ENCODE data around the gene PDCD6IP.
"Not testable (repeated sequence)": the region's sequence is repeated elsewhere in the genome, so short reads cannot be mapped to it uniquely, and the experiment has no call there.

Gene PDCD6IP

DNA sequence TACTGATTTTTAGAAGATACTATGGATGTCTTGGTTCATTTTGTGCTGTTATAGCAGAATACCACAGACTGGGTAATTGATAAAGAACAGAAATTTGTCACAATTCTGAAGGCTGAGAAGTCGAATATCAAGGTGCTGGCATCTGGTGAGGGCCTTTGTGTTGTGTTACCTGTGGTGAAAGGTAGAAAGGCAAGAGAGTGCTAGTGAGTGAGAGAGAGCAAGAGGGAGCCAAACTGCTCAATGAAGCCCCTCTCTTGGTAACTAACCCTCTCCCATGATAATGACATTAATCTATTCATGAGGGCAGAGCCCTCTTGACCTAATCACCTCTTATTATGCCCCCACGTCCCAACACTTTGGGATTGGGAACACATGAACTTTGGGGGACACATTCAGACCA lies 31.3 kb downstream of the PDCD6IP start:
- FAIRE-seq, result no peak
- DNase-seq (ENCODE audit: insufficient read length), result no peak
- TF ChIP-seq POLR2AphosphoS5 (IDR thresholded peaks at IDR 0.05; ENCODE audit: low read depth, low read length) (no peak), TAF1 (IDR thresholded peaks at IDR 0.05; ENCODE audit: borderline replicate concordance, low read depth, low read length) (no peak), POLR2A (IDR thresholded peaks at IDR 0.05; ENCODE audit: low read depth, low read length) (no peak)

DNA sequence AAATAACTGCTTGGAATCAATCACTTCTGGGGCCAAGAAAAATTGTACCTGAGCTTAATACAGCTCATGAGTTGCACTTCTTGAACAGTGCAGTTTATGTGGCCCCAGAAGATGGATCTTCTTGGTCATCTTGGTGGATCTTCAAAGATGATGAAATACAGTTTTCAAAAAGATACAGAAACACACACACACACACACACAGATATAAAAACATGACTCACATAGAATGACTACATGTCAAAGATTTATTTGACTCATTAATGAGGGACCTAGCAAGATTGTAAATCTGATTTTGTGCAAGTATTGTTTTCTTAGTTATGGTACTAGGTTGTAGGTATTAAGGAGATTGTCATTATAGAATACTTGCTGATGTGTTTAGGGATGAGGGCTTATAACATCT lies 32.6 kb downstream of the PDCD6IP start:
- no peak for FAIRE-seq
- no peak for DNase-seq (ENCODE audit: insufficient read length)
- TF ChIP-seq POLR2AphosphoS5 (IDR thresholded peaks at IDR 0.05; ENCODE audit: low read depth, low read length) (no peak), TAF1 (IDR thresholded peaks at IDR 0.05; ENCODE audit: borderline replicate concordance, low read depth, low read length) (no peak)

DNA sequence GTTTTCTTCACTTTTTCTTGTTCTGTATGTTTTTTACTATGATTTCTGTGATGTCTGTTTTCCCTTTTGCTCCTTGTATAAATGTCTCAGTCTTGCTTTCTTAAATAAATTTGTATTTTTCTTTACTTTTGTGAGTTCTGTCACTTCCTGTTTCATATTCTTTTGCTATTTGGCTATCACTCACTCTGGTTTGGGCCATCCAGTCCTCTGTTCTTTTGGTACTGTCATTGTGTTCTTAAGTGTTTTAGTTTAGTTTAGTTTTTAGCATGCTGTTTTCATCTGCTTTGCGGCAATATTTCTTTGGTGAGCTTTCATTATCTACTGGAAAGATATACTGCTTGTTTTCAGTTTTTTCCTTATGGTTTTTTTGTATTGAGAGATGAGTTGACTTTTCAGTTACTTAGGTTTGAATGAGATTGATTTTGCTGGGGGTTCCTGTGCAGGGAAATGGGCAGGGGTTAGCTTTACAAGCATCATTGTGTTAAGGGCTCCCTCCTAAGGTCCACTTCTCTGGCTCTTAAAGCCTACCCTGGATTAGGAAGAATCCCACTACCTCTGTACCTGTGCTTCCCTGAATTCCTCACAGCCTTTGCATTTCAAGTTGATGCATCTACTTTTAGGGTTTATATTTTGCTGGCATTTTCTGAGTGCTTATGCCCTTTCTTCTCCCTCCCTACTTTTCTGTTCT lies 35.1 kb downstream of the PDCD6IP start:
- DNase-seq (ENCODE audit: insufficient read length) (no peak), FAIRE-seq (no peak)

DNA sequence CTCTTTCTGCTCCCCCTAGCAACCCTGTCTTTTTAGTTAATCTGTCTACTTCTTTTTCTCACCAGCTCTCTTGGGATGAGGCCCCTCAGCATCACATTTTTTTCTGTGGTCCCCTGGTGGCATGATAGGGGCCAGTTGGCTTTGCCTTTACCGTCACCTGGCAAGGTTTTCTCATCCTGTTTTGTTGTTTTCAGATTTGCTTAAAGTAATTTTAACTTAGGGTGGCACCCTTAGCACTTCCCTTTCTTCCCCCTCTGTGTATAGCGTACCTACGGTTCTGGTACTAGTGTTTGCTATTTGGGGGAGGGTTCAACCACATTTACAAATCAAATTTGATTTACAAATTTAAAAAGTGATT lies 35.6 kb downstream of the PDCD6IP start:
- peak; percentile 66 for FAIRE-seq
- DNase-seq (ENCODE audit: insufficient read length), result no peak

More for the DNA sequence above, 35.1 kb downstream of the PDCD6IP start:
- TF ChIP-seq TAF1 (IDR thresholded peaks at IDR 0.05; ENCODE audit: borderline replicate concordance, low read depth, low read length) (no peak), POLR2AphosphoS5 (IDR thresholded peaks at IDR 0.05; ENCODE audit: low read depth, low read length) (no peak), POLR2A (IDR thresholded peaks at IDR 0.05; ENCODE audit: low read depth, low read length) (no peak)

DNA sequence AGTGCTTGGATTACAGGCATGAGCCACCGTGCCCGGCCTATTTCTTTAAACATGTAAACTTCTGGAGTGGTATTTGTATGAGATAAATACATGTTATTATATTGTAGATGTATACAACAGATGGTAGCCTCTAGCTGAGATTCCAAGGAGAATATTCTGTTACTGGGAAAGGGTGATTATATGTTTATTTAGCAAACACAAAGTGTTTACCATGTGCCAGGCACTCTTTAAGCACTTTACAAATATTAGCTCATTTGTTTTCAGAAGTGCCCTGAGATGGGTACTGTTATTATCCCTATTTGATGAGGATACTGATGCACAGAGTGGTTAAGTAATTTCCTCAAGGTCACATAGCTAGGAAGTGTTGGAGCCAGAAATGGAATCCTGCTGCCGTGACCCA lies 38.8 kb downstream of the PDCD6IP start:
- FAIRE-seq; DNase-seq (ENCODE audit: insufficient read length): not testable (repeated sequence)

More for the DNA sequence above, 35.6 kb downstream of the PDCD6IP start:
- TF ChIP-seq POLR2A (IDR thresholded peaks at IDR 0.05; ENCODE audit: low read depth, low read length) (no peak), POLR2AphosphoS5 (IDR thresholded peaks at IDR 0.05; ENCODE audit: low read depth, low read length) (no peak), TAF1 (IDR thresholded peaks at IDR 0.05; ENCODE audit: borderline replicate concordance, low read depth, low read length) (no peak)

DNA sequence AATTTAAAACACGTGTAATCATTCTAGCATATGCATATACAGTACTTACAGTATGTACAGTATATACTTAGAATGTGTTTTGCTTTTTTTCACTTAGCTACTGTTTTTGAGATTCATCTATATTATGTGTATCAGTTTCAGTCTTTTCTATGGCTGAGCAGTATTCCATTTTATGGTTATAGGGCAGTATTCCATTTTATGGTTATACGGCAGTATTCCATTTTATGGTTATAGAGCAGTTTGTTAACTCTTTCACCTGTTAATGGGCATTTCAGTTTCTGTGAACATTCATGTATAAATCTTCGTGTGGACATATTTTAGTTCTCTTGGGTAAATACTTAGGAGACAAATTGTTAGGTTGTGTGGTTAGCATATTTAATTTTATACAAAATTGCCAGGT lies 40.9 kb downstream of the PDCD6IP start:
- DNase-seq (ENCODE audit: insufficient read length) (no peak), FAIRE-seq (no peak)
- TF ChIP-seq POLR2AphosphoS5 (IDR thresholded peaks at IDR 0.05; ENCODE audit: low read depth, low read length) (no peak), TAF1 (IDR thresholded peaks at IDR 0.05; ENCODE audit: borderline replicate concordance, low read depth, low read length) (no peak), POLR2A (IDR thresholded peaks at IDR 0.05; ENCODE audit: low read depth, low read length) (no peak)

DNA sequence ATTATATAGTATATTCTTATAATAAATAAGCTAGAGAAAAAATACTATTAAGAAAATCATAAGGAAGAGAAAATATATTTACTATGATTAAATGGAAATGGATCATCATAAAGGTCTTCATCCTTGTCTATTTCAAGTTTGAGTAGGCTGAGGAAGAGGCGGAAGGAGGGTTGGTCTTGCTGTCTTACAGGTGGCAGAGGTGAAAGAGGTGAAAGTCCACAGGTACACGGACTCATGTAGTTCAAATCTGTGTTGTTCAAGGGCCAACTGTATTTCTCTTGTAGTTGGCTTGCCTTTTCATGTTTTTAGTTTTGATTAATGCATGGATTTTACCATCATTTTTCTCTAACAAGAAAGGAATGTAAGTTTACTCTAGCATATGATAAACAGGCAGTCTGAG lies 41.7 kb downstream of the PDCD6IP start:
- FAIRE-seq (no peak), DNase-seq (ENCODE audit: insufficient read length) (no peak)
- TF ChIP-seq POLR2AphosphoS5 (IDR thresholded peaks at IDR 0.05; ENCODE audit: low read depth, low read length) (no peak), TAF1 (IDR thresholded peaks at IDR 0.05; ENCODE audit: borderline replicate concordance, low read depth, low read length) (no peak), POLR2A (IDR thresholded peaks at IDR 0.05; ENCODE audit: low read depth, low read length) (no peak)

DNA sequence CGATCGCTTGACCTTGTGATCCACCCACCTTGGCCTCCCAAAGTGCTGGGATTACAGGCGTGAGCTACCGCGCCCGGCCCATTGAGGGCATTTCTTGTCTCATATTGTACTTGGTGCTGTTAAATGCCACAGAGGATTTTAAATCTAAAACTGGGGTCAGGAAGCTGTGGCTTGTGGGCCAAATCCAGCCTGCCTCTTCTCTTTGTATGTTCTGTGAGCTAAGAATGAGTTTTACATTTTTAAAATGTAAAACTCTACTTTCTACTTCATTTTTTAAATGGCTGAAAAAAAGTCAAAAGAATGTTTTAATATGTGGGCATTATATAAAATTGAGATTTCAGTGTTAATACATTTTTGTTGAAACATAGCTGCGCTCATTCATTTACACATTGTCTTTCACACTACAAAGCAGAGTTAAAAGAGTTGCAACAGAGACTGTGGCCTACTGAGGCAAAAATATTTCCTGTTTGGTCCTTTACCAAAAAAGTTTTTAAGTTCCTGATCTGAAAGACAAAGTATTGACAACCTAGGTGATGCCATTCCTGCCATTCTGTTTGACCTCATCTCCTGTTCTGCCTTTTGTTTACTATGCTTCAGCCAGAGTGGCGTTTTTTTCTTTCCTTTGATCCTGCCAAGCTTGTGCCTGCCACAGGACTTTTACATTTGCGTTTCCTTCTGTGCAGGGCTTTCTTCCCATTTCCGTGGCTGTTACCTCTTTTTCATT lies 50.4 kb downstream of the PDCD6IP start:
- TF ChIP-seq TAF1 (IDR thresholded peaks at IDR 0.05; ENCODE audit: borderline replicate concordance, low read depth, low read length) (no peak), POLR2AphosphoS5 (IDR thresholded peaks at IDR 0.05; ENCODE audit: low read depth, low read length) (no peak), POLR2A (IDR thresholded peaks at IDR 0.05; ENCODE audit: low read depth, low read length) (no peak)
- FAIRE-seq, result no peak

DNA sequence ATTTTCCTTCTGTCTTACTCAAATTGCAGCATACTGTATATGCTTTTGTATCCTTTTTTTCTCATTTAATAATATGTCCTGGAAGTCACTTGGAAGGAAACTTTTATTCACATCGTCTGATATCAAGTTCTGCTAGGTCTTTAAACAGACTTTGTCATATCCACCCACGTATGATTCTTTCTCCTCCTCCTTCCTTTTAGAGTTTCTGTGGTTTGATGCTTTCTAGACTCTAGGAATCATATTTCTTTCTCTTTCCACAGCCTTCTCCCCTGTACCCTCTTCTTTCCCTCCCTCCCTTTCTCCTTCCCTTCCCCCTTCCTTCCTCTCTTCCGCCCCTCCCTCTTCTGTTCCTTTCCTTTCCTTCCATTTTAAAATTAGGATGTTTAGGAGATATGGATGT lies 52.2 kb downstream of the PDCD6IP start:
- not testable (repeated sequence) for FAIRE-seq; DNase-seq (ENCODE audit: insufficient read length)

More for the DNA sequence above, 50.4 kb downstream of the PDCD6IP start:
- DNase-seq (ENCODE audit: insufficient read length), result no peak

DNA sequence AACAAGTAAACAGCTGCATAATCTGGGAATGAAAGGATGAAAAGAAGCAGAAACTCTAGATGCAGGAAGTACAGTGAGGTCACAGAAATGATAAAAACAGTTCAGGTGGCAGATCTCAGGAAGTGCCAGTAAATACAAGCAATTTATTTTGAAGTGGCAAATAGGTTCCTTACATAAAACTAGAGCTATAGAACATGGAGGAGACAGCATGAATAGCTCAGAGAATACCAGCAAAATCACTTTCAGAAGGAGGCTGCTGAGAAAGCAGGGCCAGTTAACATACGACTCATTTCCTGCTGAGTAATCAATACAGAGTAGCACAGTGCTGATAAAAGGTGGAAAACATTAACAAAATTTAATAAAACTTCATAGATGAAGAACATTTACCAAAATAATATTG lies 57.0 kb downstream of the PDCD6IP start:
- FAIRE-seq; DNase-seq (ENCODE audit: insufficient read length): not testable (repeated sequence)

DNA sequence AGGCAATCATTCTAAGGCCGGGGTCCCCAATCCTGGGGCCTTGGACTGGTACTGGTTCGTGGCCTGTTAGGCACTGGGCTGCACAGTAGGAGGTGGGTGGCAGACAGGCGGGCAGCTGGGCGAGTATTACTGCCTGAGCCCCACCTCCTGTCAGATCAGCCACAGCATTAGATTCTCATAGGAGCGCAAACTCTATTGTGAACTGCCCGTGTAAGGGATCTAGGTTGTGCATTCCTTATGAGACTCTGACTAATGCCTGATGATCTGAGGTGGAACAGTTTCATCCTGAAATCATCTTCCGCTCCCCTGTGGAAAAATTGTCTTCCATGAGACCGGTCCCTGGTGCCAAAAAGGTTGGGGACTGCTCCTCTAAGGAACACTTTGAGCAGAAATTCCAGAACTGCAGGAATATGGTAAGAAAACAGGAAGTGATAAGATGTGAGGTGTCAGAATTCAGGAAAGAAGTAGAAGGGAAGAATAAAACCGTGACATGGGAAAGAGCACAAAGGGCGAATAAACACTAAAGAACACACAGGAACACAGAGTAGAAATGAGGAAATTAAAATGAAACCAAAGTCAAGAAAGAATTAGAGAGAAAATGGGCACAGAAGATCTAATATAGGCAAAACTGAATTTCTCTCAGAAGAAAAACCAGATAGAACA lies 57.6 kb downstream of the PDCD6IP start:
- DNase-seq (ENCODE audit: insufficient read length), result no peak
- no peak for TF ChIP-seq POLR2A (IDR thresholded peaks at IDR 0.05; ENCODE audit: low read depth, low read length)
- no peak for TF ChIP-seq POLR2AphosphoS5 (IDR thresholded peaks at IDR 0.05; ENCODE audit: low read depth, low read length)
- no peak for TF ChIP-seq TAF1 (IDR thresholded peaks at IDR 0.05; ENCODE audit: borderline replicate concordance, low read depth, low read length)
- no peak for FAIRE-seq

DNA sequence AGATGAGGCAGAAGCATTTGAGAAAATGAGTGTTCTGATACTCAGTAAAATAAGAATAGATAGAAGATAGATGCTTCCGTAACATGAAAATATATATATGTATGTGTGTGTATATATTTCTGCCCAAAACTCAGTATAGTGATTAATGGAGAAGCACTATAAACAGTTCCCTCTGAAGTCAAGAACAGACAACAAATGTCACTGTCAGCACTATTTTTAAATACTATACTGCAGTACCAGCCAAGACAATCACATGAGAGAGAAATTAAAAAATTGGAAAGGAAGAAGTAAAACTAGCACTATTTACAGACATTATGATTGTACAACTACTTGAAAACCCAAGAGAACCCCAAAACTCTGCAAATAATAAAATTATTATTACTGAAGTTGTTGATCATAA lies 59.3 kb downstream of the PDCD6IP start:
- not testable (repeated sequence) for FAIRE-seq; DNase-seq (ENCODE audit: insufficient read length)

DNA sequence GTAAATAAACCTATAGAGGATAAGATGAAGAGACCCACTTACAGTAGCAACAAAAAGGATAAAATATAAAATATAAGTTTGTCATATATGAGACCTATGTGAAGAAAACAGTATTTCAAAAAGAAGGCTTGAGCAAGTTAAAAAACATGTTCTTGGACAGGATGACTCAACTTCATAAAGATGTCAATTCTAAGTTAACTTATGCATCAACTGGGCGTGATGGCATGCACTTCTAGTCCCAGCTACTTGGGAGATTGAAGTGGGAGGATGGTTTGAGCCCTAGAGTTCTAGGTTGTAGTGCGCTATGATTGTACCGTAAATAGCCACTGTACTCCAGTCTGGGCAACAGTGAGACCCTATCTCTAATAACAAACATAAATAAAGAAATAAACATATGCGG lies 59.7 kb downstream of the PDCD6IP start:
- no peak for TF ChIP-seq POLR2AphosphoS5 (IDR thresholded peaks at IDR 0.05; ENCODE audit: low read depth, low read length)
- no peak for TF ChIP-seq TAF1 (IDR thresholded peaks at IDR 0.05; ENCODE audit: borderline replicate concordance, low read depth, low read length)
- no peak for TF ChIP-seq POLR2A (IDR thresholded peaks at IDR 0.05; ENCODE audit: low read depth, low read length)
- FAIRE-seq (no peak), DNase-seq (ENCODE audit: insufficient read length) (no peak)

All from GM12892 (cell line).